ENCODE results near the gene C17orf78. TPM values are rescaled to one million over a fixed set of nuclear protein-coding genes. Genes with fewer than 3 reads are reported as not detected.

C17orf78 gene
- total and polyA plus RNA-seq, 2 of the 13 experiments (the other 11 are each of a cell fraction or from before 2014, with no cell fraction given) = not detected

DNA sequence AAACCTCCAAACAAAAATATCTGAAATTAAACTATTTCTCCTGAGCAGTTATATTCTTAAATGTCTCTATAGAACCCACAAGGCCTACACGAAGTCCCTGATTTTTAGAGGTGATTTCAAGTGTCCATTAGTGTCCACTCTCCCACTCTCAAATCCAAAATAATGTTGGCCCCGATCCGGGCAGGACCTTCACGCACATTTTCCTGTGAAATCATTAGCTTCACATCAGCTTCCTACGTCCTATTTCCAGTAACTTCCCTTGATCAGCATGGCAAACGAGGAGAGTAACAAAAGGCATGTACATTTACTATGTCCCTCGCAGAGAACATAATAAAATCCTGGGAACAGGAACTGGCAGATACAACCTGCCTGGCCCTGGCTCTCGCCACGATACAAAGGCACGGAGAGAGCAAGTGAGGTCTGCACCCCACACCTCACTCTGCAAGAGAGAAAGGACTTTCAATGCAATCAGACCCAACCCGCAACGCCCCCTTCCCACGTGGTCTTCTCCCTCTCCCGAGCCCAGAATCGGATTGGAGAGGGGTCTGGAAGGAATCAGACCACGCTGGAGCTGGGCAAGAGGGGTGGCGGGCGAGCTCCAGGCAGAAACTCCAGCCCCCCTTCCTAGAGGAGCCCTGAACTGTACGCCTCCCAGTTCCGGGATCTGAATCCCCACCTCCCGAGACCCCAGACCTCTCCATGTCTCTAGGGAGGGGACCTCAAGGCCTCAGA is 17.5 kb upstream of the C17orf78 start (continued):
- TF ChIP-seq USF2 (IDR thresholded peaks at IDR 0.05; ENCODE audit: low read depth, low read length) = peak; percentile 54; the same call in 1 of the 2 replicates
- peak; percentile 74; the same call in 1 of the 2 replicates for TF ChIP-seq USF2 (CRISPR knock-in tag; IDR thresholded peaks at IDR 0.05; ENCODE audit: borderline replicate concordance)
- no peak for TF ChIP-seq MAZ (IDR thresholded peaks at IDR 0.05; ENCODE audit: borderline replicate concordance, low read depth, low read length)
- TF ChIP-seq MAZ (CRISPR knock-in tag; IDR thresholded peaks at IDR 0.05; ENCODE audit: low read depth) = no peak
- TF ChIP-seq, protein P1, sequence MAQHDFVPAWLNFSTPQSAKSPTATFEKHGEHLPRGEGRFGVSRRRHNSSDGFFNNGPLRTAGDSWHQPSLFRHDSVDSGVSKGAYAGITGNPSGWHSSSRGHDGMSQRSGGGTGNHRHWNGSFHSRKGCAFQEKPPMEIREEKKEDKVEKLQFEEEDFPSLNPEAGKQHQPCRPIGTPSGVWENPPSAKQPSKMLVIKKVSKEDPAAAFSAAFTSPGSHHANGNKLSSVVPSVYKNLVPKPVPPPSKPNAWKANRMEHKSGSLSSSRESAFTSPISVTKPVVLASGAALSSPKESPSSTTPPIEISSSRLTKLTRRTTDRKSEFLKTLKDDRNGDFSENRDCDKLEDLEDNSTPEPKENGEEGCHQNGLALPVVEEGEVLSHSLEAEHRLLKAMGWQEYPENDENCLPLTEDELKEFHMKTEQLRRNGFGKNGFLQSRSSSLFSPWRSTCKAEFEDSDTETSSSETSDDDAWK (CRISPR knock-in tag; IDR thresholded peaks at IDR 0.05) = no peak
- TF ChIP-seq ZNF274 (CRISPR knock-in tag; IDR thresholded peaks at IDR 0.05) = no peak
- TF ChIP-seq, protein P2, sequence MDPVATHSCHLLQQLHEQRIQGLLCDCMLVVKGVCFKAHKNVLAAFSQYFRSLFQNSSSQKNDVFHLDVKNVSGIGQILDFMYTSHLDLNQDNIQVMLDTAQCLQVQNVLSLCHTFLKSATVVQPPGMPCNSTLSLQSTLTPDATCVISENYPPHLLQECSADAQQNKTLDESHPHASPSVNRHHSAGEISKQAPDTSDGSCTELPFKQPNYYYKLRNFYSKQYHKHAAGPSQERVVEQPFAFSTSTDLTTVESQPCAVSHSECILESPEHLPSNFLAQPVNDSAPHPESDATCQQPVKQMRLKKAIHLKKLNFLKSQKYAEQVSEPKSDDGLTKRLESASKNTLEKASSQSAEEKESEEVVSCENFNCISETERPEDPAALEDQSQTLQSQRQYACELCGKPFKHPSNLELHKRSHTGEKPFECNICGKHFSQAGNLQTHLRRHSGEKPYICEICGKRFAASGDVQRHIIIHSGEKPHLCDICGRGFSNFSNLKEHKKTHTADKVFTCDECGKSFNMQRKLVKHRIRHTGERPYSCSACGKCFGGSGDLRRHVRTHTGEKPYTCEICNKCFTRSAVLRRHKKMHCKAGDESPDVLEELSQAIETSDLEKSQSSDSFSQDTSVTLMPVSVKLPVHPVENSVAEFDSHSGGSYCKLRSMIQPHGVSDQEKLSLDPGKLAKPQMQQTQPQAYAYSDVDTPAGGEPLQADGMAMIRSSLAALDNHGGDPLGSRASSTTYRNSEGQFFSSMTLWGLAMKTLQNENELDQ (CRISPR knock-in tag; IDR thresholded peaks at IDR 0.05; ENCODE audit: borderline replicate concordance) = no peak
- no peak for TF ChIP-seq ZBTB42 (CRISPR knock-in tag; IDR thresholded peaks at IDR 0.05)
- peak; percentile 71 for TF ChIP-seq ZNF18 (CRISPR knock-in tag; IDR thresholded peaks at IDR 0.05; ENCODE audit: insufficient replicate concordance)
- no peak for TF ChIP-seq KLF9 (CRISPR knock-in tag; IDR thresholded peaks at IDR 0.05; ENCODE audit: low read depth)
- TF ChIP-seq ZNF75D (CRISPR knock-in tag; IDR thresholded peaks at IDR 0.05; ENCODE audit: borderline replicate concordance) = no peak
- TF ChIP-seq MTF1 (CRISPR knock-in tag; IDR thresholded peaks at IDR 0.05) = no peak
- TF ChIP-seq GLI4 (CRISPR knock-in tag; IDR thresholded peaks at IDR 0.05; ENCODE audit: borderline replicate concordance) = no peak
- TF ChIP-seq SNAPC2 (CRISPR knock-in tag; IDR thresholded peaks at IDR 0.05) = no peak
- TF ChIP-seq, protein P3, sequence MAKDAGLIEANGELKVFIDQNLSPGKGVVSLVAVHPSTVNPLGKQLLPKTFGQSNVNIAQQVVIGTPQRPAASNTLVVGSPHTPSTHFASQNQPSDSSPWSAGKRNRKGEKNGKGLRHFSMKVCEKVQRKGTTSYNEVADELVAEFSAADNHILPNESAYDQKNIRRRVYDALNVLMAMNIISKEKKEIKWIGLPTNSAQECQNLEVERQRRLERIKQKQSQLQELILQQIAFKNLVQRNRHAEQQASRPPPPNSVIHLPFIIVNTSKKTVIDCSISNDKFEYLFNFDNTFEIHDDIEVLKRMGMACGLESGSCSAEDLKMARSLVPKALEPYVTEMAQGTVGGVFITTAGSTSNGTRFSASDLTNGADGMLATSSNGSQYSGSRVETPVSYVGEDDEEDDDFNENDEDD (CRISPR knock-in tag; IDR thresholded peaks at IDR 0.05; ENCODE audit: borderline replicate concordance) = peak; percentile 16; the same call in 1 of the 2 replicates
- TF ChIP-seq PCBP2 (optimal IDR thresholded peaks at IDR 0.05; ENCODE audit: low read depth, low read length, poor library complexity, severe bottlenecking) = no peak
- no peak for TF ChIP-seq ZNF468 (CRISPR knock-in tag; IDR thresholded peaks at IDR 0.05)
- no peak; the same call in 1 of the 2 replicates for TF ChIP-seq ZNF703 (CRISPR knock-in tag; IDR thresholded peaks at IDR 0.05; ENCODE audit: borderline replicate concordance)
- TF ChIP-seq ZNF44 (CRISPR knock-in tag; IDR thresholded peaks at IDR 0.05) = no peak
- no peak for TF ChIP-seq RELA (CRISPR knock-in tag; IDR thresholded peaks at IDR 0.05)
